ENCODE data around the gene C10orf143.

DNA sequence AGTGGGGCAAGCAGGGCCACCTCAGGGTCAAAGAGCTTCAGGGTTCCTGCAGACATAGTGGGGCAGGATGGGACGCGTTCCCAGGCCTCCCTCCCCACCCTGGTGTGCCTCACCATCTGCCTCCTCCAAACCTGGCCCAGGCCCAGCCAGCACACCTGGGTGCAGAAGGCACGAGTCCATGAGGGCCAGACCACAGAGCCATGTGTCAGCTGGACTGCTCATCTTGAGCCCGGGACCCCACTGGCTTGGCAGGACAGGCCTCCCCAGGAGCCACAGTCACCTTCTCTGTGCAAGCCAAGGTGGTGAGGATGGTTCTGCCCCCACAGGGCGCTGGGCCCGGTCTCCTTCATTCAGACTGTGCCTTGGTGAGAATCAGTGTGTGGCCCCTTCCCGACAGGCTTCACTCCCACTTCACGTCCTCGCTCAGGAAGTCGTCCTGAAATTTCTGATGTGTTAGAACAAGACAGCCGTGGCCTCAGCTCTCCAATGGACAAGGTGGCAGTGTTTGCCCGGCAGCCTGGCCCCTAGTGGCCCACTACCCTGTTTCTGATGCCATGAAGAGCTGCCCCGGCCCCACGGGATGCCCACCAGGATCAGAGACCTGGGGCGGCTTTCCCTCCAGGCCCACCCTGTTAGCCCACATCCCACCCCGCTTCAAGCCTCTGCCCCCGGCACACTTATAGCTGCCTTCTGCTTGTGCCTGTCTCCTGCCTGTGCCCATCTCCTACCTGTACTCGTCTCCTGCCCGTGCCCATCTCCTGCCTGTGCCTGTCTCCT, 87.0 kb downstream of the C10orf143 start:
- TF ChIP-seq, protein P1, sequence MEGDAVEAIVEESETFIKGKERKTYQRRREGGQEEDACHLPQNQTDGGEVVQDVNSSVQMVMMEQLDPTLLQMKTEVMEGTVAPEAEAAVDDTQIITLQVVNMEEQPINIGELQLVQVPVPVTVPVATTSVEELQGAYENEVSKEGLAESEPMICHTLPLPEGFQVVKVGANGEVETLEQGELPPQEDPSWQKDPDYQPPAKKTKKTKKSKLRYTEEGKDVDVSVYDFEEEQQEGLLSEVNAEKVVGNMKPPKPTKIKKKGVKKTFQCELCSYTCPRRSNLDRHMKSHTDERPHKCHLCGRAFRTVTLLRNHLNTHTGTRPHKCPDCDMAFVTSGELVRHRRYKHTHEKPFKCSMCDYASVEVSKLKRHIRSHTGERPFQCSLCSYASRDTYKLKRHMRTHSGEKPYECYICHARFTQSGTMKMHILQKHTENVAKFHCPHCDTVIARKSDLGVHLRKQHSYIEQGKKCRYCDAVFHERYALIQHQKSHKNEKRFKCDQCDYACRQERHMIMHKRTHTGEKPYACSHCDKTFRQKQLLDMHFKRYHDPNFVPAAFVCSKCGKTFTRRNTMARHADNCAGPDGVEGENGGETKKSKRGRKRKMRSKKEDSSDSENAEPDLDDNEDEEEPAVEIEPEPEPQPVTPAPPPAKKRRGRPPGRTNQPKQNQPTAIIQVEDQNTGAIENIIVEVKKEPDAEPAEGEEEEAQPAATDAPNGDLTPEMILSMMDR (IDR thresholded peaks at IDR 0.05), result no peak
- TF ChIP-seq EP300 (IDR thresholded peaks at IDR 0.05), result no peak
